ENCODE results near the gene TUBA4A.

- no peak for TF ChIP-seq CTCF (IDR thresholded peaks at IDR 0.05)
- TF ChIP-seq ZFX (IDR thresholded peaks at IDR 0.05; ENCODE audit: borderline replicate concordance): no peak
Measured at GRCh38 chr2:219213486-219214071, 40.1 kb downstream of the TUBA4A start.
